Measurements from ENCODE around the gene ICAM2. TPM values are rescaled to one million over a fixed set of nuclear protein-coding genes. Genes with fewer than 3 reads are reported as not detected.

Gene ICAM2
- polyA plus RNA-seq, 12 donors: 16.3 to 34.6 (median 24.8) TPM; not detected in 1

Other genes with a start within 250 kb of the ICAM2 start
- 10 to 100 TPM in 11 of 12 donors, not detected in 1; 43.8 to 73.2 (median 59.4) TPM for gene CCDC47, start 247.0 kb downstream of the ICAM2 start, polyA plus RNA-seq (ENCODE audit: insufficient read length in 12 of 12)
- 100 to 1,000 TPM in 9 of 12 donors, 10 to 100 TPM in 2, not detected in 1; 80.5 to 177 (median 109) TPM for gene DDX42, start 246.5 kb downstream of the ICAM2 start, polyA plus RNA-seq (ENCODE audit: insufficient read length in 12 of 12)
- 100 to 1,000 TPM in 10 of 12 donors, 10 to 100 TPM in 1, not detected in 1; 95.6 to 118 (median 109) TPM for gene PSMC5, start 193.2 kb downstream of the ICAM2 start, polyA plus RNA-seq (ENCODE audit: insufficient read length in 12 of 12)
- gene FTSJ3, start 193.0 kb downstream of the ICAM2 start, polyA plus RNA-seq (ENCODE audit: insufficient read length in 12 of 12): 10 to 100 TPM in 11 of 12 donors, not detected in 1; 27.6 to 47.4 (median 32.6) TPM
- gene SMARCD2, start 177.9 kb downstream of the ICAM2 start, polyA plus RNA-seq (ENCODE audit: insufficient read length in 12 of 12): 10 to 100 TPM in 11 of 12 donors, not detected in 1; 24.0 to 63.6 (median 27.1) TPM
- 1 to 10 TPM in 9 of 12 donors, under 1 TPM in 1, not detected in 2; 0.73 to 10.0 (median 3.1) TPM for gene CSH2, start 147.0 kb downstream of the ICAM2 start, polyA plus RNA-seq (ENCODE audit: insufficient read length in 12 of 12)
- gene GH2, start 138.7 kb downstream of the ICAM2 start, polyA plus RNA-seq (ENCODE audit: insufficient read length in 12 of 12): not detected
- gene CSH1, start 124.1 kb downstream of the ICAM2 start, polyA plus RNA-seq (ENCODE audit: insufficient read length in 12 of 12): 10 to 100 TPM in 3 of 12 donors, 1 to 10 TPM in 6, under 1 TPM in 1, not detected in 2; 0.58 to 19.1 (median 7.0) TPM
- gene CSHL1, start 109.4 kb downstream of the ICAM2 start, polyA plus RNA-seq (ENCODE audit: insufficient read length in 12 of 12): under 1 TPM in 4 of 12 donors, not detected in 8; 0.30 to 0.83 (median 0.61) TPM
- not detected for gene GH1, start 101.8 kb downstream of the ICAM2 start, polyA plus RNA-seq (ENCODE audit: insufficient read length in 12 of 12)
- 1 to 10 TPM in 9 of 12 donors, under 1 TPM in 1, not detected in 2; 0.88 to 8.4 (median 2.2) TPM for gene CD79B, start 88.3 kb downstream of the ICAM2 start, polyA plus RNA-seq (ENCODE audit: insufficient read length in 12 of 12)
- gene SCN4A, start 47.7 kb downstream of the ICAM2 start, polyA plus RNA-seq (ENCODE audit: insufficient read length in 12 of 12): 10 to 100 TPM in 11 of 12 donors, not detected in 1; 13.9 to 53.0 (median 39.3) TPM
- 1 to 10 TPM in 11 of 12 donors, not detected in 1; 1.7 to 5.4 (median 2.4) TPM for gene PRR29, start 22.3 kb downstream of the ICAM2 start, polyA plus RNA-seq (ENCODE audit: insufficient read length in 12 of 12)
- 1 to 10 TPM in 11 of 12 donors, not detected in 1; 4.1 to 7.2 (median 5.0) TPM for gene ERN1, start 109.5 kb upstream of the ICAM2 start, polyA plus RNA-seq (ENCODE audit: insufficient read length in 12 of 12)
- gene TEX2, start 242.6 kb upstream of the ICAM2 start, polyA plus RNA-seq (ENCODE audit: insufficient read length in 12 of 12): 10 to 100 TPM in 11 of 12 donors, not detected in 1; 17.6 to 29.0 (median 21.8) TPM

Measured in muscle of arm (tissue), 12 donors.